OCI-LY1 (cell line): ENCODE data around the gene AFAP1L2.

Experiments
- H2AFZ ChIP-seq: fragments of 200-600 bp; sonication (generic), shearing (Covaris generic); 2 replicates; pipeline ENCODE4 v1.6.0; 2014; ENCODE audit warnings: antibody characterized with exemption, mild to moderate bottlenecking, low read length
- H3F3A ChIP-seq: fragments of 200-600 bp; sonication (generic), shearing (Covaris generic); 2 replicates; pipeline ENCODE4 v1.6.0; 2014; ENCODE audit warnings: mild to moderate bottlenecking, antibody characterized with exemption, low read length, moderate library complexity; ENCODE audit not compliant: insufficient read depth
- H3K27ac ChIP-seq: fragments of 200-600 bp; sonication (generic); 2 replicates; pipeline ENCODE4 v1.5.1; 2014; ENCODE audit warnings: low read length, mixed run types, mild to moderate bottlenecking, low read depth; ENCODE audit not compliant: poor library complexity, severe bottlenecking
- H3K27me3 ChIP-seq: fragments of 200-600 bp; sonication (generic); 2 replicates; pipeline ENCODE4 v1.6.0; 2014; ENCODE audit warnings: antibody characterized with exemption, mild to moderate bottlenecking, low read length, moderate library complexity; ENCODE audit not compliant: insufficient read depth
- H3K36me3 ChIP-seq: fragments of 200-600 bp; sonication (generic); 2 replicates; pipeline ENCODE4 v1.6.1; 2014; ENCODE audit warnings: mild to moderate bottlenecking, antibody characterized with exemption, low read length, moderate library complexity, mixed read lengths; ENCODE audit not compliant: insufficient read depth
- H3K4me1 ChIP-seq: fragments of 200-600 bp; sonication (generic); 2 replicates; pipeline ENCODE4 v1.5.1; 2014; ENCODE audit warnings: mild to moderate bottlenecking, low read length, moderate library complexity; ENCODE audit not compliant: insufficient read depth, severe bottlenecking
- H3K4me2 ChIP-seq: fragments of 200-600 bp; sonication (generic), shearing (Covaris generic); 2 replicates; pipeline ENCODE4 v1.6.1; 2014; ENCODE audit warnings: low read length
- H3K4me3 ChIP-seq: fragments of 200-600 bp; sonication (generic); 2 replicates; pipeline ENCODE4 v1.5.1; 2014; ENCODE audit warnings: low read length, low read depth, mild to moderate bottlenecking, mixed read lengths; ENCODE audit not compliant: poor library complexity, severe bottlenecking
- H3K79me2 ChIP-seq: fragments of 200-600 bp; shearing (Covaris generic); 2 replicates; pipeline ENCODE4 v1.6.1; 2016; ENCODE audit warnings: mixed run types, low read length, mixed read lengths; ENCODE audit not compliant: insufficient read depth
- H3K9ac ChIP-seq: fragments of 200-600 bp; sonication (generic), shearing (Covaris generic); 2 replicates; pipeline ENCODE4 v1.6.1; 2014; ENCODE audit warnings: mild to moderate bottlenecking, low read length, mixed read lengths
- H3K9me2 ChIP-seq: fragments of 200-600 bp; sonication (generic), shearing (Covaris generic); 2 replicates; pipeline ENCODE4 v1.6.1; 2014; ENCODE audit warnings: low read depth, mild to moderate bottlenecking, low read length, mixed read lengths
- H3K9me3 ChIP-seq: fragments of 200-600 bp; shearing (Covaris generic); 2 replicates; pipeline ENCODE4 v1.6.1; 2014; ENCODE audit warnings: low read length, mixed read lengths
- H4K20me1 ChIP-seq: fragments of 200-600 bp; sonication (generic), shearing (Covaris generic); 2 replicates; pipeline ENCODE4 v1.6.0; 2016; ENCODE audit warnings: mild to moderate bottlenecking, low read length; ENCODE audit not compliant: insufficient read depth
- CTCF ChIP-seq: fragments of 200-600 bp; sonication (generic), shearing (Covaris generic); IDR thresholded peaks from 2 replicates; pipeline ENCODE4 v1.5.1; 2017; ENCODE audit warnings: mild to moderate bottlenecking, antibody characterized with exemption, low read length, moderate library complexity, mixed read lengths
- EZH2 ChIP-seq: fragments of 200-600 bp; sonication (generic), shearing (Covaris generic); IDR thresholded peaks from 2 replicates; pipeline ENCODE4 v1.8.0; 2017; ENCODE audit warnings: borderline replicate concordance, mixed run types, mild to moderate bottlenecking, antibody characterized with exemption, low read length, moderate library complexity, mixed read lengths

The AFAP1L2 gene

GRCh38 chr10:114327537-114328440, 76.5 kb downstream of the AFAP1L2 start:
- Histone ChIP-seq H3K27me3 (peaks cover 4% of the 10 kb centered on the region; the same call in 1 of the 2 replicates), H3K9me3 (no peaks in the 10 kb centered on the region), H4K20me1 (no peaks in the 10 kb centered on the region), H3K9ac (no peak overlapping the region), H3K4me2 (no peak overlapping the region), H3K4me1 (no peaks in the 10 kb centered on the region), H3K4me3 (no peak overlapping the region), H3K9me2 (no peaks in the 10 kb centered on the region), H3K36me3 (no peaks in the 10 kb centered on the region), H3F3A (no peaks in the 10 kb centered on the region), H3K27ac (no peak overlapping the region), H2AFZ (no peak overlapping the region), H3K79me2 (no peaks in the 10 kb centered on the region)
- TF ChIP-seq CTCF (no peak), EZH2 (no peak)

GRCh38 chr10:114326795-114327194, 77.5 kb downstream of the AFAP1L2 start:
- Histone ChIP-seq H3K27me3 (peaks cover 8% of the 10 kb centered on the region; the same call in 1 of the 2 replicates), H3K27ac (no peak overlapping the region), H4K20me1 (no peaks in the 10 kb centered on the region), H3K9me2 (no peaks in the 10 kb centered on the region), H3F3A (no peaks in the 10 kb centered on the region), H3K79me2 (no peaks in the 10 kb centered on the region), H3K4me2 (no peak overlapping the region), H3K36me3 (no peaks in the 10 kb centered on the region), H3K9me3 (no peaks in the 10 kb centered on the region), H3K9ac (no peak overlapping the region), H3K4me1 (no peaks in the 10 kb centered on the region), H2AFZ (no peak overlapping the region), H3K4me3 (no peak overlapping the region)
- TF ChIP-seq CTCF (no peak), EZH2 (no peak)

- Histone ChIP-seq H3K4me2 (no peak overlapping the region), H4K20me1 (no peaks in the 10 kb centered on the region), H3F3A (no peaks in the 10 kb centered on the region), H3K79me2 (no peaks in the 10 kb centered on the region), H3K4me1 (no peaks in the 10 kb centered on the region), H3K4me3 (no peak overlapping the region), H2AFZ (no peak overlapping the region), H3K9me3 (no peaks in the 10 kb centered on the region), H3K36me3 (no peaks in the 10 kb centered on the region), H3K27ac (no peak overlapping the region), H3K9ac (no peak overlapping the region), H3K9me2 (no peaks in the 10 kb centered on the region), H3K27me3 (peaks cover 8% of the 10 kb centered on the region; the same call in 1 of the 2 replicates)
- TF ChIP-seq EZH2 = no peak
- TF ChIP-seq CTCF = no peak
These were observed 81.3 kb downstream of the AFAP1L2 start for GRCh38 chr10:114323023-114323422.
